HL-60/S4 (cell line): ENCODE results near the gene ACAA2.

Source experiments
- in situ Hi-C: fragments of 300-500 bp; cut with MboI; formaldehyde crosslinking; loops from 2 replicates; pipeline ENCODE4 v1.14.3; 2022; ENCODE audit warnings: low sequenced_read_pairs

Gene ACAA2

GRCh38 chr18:49745045-49746014, 68.0 kb downstream of the ACAA2 start:
- in situ Hi-C loops = no loop called here

GRCh38 chr18:49744376-49745008, 68.8 kb downstream of the ACAA2 start:
- in situ Hi-C loops = no loop called here

DNA sequence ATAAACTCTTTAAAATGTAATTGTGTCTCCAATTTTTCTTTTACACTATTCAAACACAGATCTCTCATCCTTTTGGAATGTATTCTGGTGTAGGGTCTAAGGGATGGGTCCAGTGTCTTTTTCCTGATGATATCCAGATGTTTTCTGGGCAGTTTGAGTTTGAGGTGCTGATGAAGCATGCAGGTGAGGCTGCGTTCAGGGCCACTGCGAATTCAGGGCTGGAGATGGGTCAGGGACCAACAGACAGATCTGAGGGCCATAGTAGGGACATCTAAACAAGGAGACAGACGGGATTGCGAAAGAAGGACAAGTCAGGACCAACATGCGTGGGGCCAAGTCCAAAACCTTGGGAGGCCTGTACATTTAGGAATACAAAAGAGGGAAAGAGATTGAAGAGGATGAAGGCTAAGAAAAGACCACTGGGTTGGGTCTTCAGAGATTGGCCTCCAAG, 70.2 kb downstream of the ACAA2 start:
- in situ Hi-C loops = no loop called here

GRCh38 chr18:49742316-49743116, 70.8 kb downstream of the ACAA2 start:
- in situ Hi-C loops = no loop called here

DNA sequence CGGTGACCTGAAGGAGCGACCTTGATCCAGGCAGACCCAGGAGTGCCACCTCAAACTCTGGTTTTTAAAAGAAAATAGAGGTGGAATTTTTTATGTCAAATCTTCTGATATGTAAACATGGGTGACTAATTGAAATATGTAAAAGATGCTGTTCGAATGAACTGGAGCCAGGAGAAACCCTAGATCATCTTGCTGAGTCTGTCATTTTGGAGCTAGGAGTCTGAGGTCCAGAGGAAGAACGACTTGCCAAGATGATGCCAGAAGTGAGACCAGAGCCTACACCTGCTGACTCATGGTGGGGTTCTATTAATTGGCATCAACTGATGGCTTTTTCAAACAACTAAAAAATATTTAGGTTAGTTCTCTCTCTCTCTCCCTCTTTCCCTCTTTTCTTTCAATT, 74.1 kb downstream of the ACAA2 start:
- in situ Hi-C loops = no loop called here

- in situ Hi-C loops = no loop called here
Measured at GRCh38 chr18:49738721-49739120, 74.6 kb downstream of the ACAA2 start.

DNA sequence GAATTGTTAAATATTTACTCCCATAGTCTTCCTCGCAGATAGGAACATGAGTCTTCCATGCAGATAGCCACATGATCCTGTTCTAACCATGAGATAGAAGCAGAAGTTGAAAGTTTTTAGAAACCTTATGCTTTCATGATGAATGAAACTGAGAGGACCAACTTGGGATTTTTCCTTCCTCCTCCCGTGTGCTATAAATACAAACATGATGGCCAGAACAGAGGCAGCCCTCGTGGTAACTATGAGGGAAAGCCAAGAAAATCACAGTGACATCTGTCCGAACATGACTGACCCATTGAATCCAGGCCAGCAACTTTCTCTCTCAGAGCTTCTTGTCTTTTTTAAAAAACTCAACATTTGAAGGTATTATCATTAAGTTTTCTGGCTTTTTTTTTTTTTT, 78.5 kb downstream of the ACAA2 start:
- in situ Hi-C loops = no loop called here

DNA sequence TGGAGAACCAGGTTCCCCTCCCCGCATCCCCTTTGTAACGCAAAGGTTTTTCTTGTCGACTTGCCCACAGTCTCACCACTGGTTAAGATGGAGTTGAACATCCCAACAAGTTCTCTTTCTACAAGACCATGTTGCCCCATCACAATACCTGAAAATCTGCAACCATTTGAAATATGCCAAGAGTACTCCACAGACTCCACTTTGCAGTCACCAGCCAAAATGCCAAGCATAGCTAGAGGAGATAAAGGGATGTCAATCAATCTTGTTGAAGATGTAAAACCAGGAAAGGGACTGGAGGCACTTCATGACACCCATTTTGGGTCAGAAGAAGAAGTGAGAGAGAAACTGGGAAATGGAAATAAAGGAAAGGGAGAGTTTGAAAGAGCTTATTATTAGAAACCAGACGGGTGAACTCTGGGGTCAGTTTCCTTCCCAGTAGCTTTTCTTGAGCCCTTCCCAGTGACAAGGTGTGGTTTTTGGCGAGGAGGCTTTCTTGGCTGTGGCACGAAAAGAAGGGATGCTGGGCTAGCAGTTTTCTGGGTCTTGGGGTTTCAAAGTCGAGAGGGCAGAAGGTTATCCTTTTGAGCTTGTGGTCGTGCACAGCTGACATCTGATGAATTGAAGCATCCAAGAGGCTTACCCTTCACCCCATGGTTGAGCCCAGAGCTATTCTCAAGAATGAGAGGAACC, 79.3 kb downstream of the ACAA2 start:
- in situ Hi-C loops = no loop called here

- in situ Hi-C loops = no loop called here
Measured at GRCh38 chr18:49733321-49733720, 80.0 kb downstream of the ACAA2 start.
